HG03439 (cell line): ENCODE data around the gene ZBTB20.

Experiments used
- ATAC-seq: cut with Tn5 transposase; IDR thresholded peaks from one replicate; pipeline ENCODE4 v1.9.1; 2021; ENCODE audit warnings: mild to moderate bottlenecking, moderate library complexity; ENCODE audit not compliant: unreplicated experiment

ZBTB20 gene

GRCh38 chr3:115090712-115091111 lies 56.4 kb downstream of the ZBTB20 start:
- no peak for ATAC-seq

DNA sequence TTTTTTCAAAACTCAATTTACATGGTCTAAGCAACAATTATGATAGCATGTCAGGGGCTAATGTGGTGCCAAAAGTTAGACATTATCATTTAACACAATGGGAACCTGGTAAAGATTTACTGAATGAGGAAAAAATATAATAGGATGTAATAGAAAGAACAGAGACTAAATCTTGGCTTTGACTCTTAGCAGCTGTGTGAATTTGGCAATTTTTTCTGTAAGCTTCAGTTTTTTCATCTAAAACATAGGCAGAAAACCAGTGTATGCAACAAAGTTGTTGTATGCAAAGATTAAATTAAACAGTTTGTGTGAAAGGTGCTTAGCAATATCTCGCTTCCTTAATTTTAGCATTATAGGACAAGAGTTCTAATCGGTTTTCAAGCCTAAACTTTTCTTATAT lies 57.6 kb downstream of the ZBTB20 start:
- ATAC-seq = no peak

DNA sequence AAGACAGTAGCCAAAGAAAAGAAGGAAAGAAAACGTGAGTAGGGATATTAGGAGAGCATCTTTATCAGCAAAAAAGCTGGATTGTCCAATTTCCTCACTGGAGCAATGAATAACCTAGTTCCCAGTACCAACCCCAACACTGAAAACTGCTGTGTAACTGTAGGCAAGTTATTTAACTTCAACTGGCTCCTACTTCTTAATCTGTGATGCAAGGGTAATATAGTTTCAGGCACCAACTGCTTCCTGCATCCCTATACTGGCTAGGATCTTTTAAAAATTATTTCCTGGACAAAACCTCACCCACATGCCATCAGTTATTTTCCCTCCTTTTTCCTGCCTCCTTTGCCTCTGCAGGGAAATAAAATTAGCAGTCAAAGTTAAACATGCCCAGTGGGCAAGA lies 59.6 kb downstream of the ZBTB20 start:
- no peak for ATAC-seq

- no peak for ATAC-seq
Observed at GRCh38 chr3:115086344-115086743, 60.7 kb downstream of the ZBTB20 start.

- ATAC-seq = no peak
Observed at GRCh38 chr3:115085197-115085865, 61.8 kb downstream of the ZBTB20 start.

DNA sequence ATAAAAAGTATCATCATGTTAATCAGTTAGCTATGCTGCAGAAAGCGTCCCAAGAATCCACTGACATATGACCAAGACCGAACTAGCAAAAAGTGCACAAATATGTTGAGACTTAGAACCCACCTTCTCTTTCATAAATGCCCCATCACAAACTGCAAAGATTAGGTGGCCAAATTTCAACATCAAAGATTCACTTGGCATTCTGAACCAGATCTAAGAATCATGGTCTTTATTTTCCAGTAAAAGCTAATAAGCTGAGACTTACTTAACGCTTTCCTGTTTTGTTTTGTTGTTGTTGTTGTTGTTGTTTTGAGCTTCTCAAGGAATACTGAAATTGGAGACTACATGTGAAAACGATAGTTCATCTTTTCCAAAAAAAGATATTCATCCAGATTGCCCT lies 62.4 kb downstream of the ZBTB20 start:
- no peak for ATAC-seq

DNA sequence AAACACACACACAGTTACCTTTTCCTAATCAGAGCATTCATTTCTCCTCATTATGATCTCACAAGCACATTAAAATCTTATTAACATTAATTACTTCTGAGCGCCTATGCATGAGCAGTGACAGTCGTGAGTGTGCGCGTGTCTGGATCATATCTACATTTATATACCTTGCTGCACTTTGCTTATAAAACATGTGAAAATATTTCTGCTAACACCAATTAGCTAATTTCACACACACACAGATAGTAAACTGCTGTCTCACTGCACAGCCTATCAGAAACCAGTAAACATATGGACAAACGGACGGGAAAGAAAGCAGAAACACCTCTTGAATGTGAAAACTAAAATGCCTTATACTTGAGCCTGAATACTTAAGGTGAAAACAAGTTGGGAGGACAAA lies 64.8 kb downstream of the ZBTB20 start:
- ATAC-seq = no peak

- ATAC-seq = no peak
Observed at GRCh38 chr3:115081444-115081843, 65.6 kb downstream of the ZBTB20 start.

- ATAC-seq = no peak
Observed at GRCh38 chr3:115077501-115078250, 69.4 kb downstream of the ZBTB20 start.

DNA sequence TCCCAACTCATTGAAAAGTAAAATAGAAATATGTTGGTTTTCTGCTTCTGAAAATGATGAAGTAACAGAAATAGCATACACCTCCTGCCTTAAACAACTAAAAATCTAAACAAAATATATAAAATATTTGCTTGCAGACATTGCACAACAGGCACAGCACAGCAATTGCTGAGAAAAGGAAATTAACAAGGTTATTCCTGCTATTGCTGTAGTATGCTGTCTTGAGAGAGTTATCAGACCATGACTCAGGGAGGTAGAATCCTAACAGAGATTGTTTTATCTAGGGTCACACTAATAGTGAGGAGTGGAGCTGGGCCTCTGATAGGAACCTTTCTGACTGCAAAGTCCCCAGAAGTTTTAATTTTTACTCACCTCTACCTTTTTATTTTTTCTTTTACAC lies 72.6 kb downstream of the ZBTB20 start:
- ATAC-seq = no peak

DNA sequence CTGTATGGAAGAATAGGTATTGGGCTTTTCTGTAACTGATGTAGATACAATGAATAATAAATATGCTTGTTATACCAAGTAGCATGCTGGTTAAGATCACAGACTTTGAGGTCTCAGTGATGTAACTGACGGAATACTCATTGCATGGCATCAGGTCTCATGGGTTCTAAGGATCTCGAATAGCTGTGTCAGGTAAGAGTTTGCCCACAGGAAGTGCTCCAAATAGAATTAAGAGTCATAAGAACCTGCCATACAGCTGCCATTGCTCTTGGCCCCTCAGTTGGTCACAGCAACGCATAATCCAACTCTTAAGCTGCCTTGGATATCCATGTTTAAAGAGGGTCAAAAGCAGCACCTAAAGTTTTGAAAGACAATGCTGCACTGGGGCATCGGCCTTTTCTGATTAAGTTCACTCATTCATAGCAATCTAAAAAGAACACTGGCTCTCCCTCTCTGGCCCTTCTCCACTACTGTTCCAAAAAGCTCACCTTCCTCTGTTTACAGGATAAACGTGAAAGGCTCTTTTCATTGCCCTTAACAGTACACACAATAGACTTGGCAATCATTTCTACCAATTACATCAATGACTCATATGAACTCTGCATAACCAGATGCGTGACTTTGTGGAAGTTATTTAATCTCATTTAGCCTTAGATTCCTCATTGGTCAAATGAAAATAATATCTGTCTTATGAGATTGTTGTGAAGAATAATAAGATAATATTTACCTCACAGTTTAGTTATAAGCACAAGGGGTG lies 74.6 kb downstream of the ZBTB20 start:
- no peak for ATAC-seq

DNA sequence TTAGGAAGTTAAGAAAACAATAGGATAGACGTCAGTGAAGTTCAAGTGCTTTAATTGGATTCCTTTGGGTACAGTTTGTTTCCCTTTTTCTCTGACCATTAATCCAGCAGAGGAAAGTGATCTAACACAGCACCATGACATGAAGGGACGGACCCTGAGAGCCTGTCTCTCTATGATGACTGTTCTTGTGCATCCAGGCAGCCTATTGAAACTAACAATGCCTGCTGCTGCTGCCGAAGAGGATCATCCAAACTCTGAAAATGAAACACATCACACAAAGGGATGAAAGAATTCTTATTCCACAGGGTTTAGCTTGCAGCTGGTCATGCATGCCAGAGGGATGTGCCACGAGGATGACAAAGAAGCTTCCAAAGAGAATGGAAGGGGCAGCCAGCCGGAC lies 75.5 kb downstream of the ZBTB20 start:
- ATAC-seq = no peak

DNA sequence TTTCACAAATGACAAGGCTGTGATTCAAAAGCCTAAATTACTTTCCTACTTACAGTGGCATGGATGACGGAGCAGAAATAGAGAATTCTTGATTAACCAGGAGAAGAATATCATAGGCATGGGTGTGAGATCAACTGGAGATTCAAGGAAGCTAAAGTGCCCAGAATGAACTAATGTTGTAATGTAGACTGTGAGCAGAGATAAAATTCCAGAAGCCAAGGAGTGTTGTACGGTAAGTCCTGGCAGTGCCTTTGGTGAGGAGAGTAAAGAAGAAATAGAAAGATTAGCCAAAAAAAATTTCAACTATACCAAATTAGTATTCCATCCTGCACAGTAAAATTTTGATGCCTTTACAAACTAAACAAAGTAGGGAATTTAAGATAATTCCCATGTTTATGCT lies 75.9 kb downstream of the ZBTB20 start:
- no peak for ATAC-seq

GRCh38 chr3:115068799-115069198 lies 78.3 kb downstream of the ZBTB20 start:
- no peak for ATAC-seq

DNA sequence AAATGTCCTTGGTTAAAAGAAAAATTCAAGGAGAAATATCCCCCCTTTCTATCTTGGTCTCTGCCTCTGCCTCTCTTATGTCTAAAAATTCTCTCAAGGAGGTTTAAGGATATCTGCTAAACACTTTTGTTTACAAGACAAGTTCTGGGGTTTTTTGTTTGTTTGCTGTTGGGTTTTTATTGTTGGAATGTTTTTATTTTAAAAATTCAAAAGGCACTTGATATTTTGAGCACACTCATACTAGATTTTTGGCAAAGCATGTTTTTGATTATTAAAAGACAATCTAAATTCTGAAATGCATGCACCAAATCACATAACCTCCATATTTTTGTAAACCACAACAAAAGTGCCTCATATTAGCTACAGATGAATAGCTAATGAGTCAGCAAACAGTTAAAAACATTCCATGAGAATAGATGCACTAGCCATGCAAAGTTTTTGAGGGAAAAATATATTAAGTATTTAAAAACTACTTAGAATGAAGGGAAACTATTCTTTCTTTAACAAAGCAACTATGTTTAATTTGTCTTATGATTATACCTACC lies 84.6 kb downstream of the ZBTB20 start:
- ATAC-seq = no peak

DNA sequence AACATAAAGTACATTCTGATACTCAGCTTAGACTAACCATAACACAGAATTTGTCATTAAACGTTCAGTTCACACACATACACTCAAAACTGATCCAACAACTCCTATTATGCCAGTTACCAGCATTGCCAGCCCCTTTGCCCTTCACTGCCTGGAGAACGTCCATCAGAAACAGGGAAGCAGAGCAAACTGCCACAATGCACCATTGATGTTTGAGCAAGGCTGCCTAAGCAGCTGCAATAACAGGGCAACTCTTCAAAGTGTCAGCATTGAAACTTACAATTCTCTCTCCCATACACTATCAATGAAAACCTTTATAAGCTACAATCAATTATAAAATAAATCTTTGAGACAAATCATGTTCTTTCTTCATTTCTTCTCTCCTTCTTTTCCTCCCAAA lies 85.1 kb downstream of the ZBTB20 start:
- ATAC-seq = no peak

DNA sequence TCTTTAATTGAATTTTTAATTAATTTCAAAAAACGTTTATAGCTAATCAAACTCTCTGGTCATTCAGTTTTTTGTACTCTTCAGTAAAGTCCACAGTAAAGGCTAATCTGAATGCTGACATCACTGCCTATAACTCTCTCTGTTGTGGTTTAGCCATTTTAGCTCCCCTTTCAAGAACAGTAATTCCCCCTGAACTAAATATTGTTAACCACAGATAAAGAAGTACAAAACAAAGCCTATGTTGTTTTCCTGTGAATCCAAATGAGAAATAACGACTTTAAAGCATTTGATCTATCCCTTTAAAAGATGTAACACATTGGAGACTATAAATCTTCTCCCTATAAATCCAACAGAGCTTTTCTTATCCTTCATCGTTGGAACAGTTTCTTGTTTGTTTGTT lies 94.2 kb downstream of the ZBTB20 start:
- ATAC-seq = no peak

- ATAC-seq = no peak
Observed at GRCh38 chr3:115042351-115042750, 104.7 kb downstream of the ZBTB20 start.

GRCh38 chr3:115040673-115041286 lies 106.3 kb downstream of the ZBTB20 start:
- ATAC-seq = no peak

GRCh38 chr3:115040246-115040645 lies 106.8 kb downstream of the ZBTB20 start:
- no peak for ATAC-seq

DNA sequence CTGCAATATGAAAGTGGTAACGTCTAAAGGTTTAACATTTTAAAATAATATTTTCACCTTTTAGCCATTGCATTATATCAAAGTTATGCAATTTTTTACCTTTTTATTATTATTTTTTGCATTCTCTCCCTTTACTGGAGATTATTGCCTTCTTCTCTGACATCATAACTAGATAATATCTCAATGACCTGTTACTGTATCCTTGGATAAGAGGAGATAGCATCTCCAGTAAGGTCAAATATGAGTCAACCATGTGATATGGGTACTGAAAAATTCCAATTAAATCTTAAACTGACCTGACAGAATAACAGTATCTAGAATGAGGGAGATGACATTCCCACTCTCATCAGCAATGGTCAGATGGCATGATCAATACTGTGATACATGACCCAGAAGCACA lies 108.3 kb downstream of the ZBTB20 start:
- no peak for ATAC-seq
